Measurements from ENCODE around the gene MAPK10. TPM values are rescaled to one million over a fixed set of nuclear protein-coding genes. Genes with fewer than 3 reads are reported as not detected.

Gene MAPK10
- total and polyA plus RNA-seq, 2 of the 8 experiments (the other 6 are each of a cell fraction or from before 2014, with no cell fraction given): 2.5 to 3.1 TPM

DNA sequence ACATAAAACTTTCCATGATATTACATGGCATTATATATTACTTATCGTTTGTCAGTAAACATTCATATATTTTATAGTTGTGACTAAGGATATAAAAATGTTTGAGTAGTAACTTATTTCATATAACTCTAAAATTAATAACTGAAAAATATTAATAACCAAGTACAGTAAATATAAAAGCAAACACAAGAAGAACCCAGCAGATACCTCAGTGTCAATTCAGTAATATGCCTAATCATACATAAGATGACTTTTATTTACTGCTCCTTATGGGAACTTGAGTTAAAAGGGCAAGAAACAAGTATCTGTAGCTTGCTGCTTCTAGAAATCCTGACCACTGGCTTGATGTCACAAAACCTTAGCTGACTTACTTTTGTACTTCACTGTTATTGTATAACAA lies 28.4 kb upstream of the MAPK10 start:
- Histone ChIP-seq H3K79me1 (ENCODE audit: low read depth, low read length) (no peaks in the 10 kb centered on the region), H3K14ac (ENCODE audit: insufficient read length) (no peak overlapping the region), H3K23ac (ENCODE audit: insufficient read length) (no peak overlapping the region), H4K91ac (replicated peaks; ENCODE audit: insufficient read length, low read length) (no peak overlapping the region), H2BK12ac (ENCODE audit: low read depth, low read length) (no peak overlapping the region), H3K36me3 (ENCODE audit: control insufficient read depth in 2 of 4, insufficient read depth in 4 of 4, low read length in 3 of 4) (no peaks in the 10 kb centered on the region), H2BK5ac (ENCODE audit: low read depth, low read length) (no peak overlapping the region), H2BK15ac (ENCODE audit: low read length) (no peak overlapping the region), H3K9me3 (ENCODE audit: insufficient read depth in 2 of 2, low read depth in 1 of 2, low read length in 1 of 2) (no peaks in the 10 kb centered on the region), H3K4me1 (replicated peaks in 1 of 4; ENCODE audit: control insufficient read depth in 3 of 4, insufficient read depth in 4 of 4, low read length in 3 of 4) (peaks cover 0 to 5% (median 4%) of the 10 kb centered on the region in 4 experiments; a peak in 3 of 7 replicates), H4K5ac (ENCODE audit: insufficient read length, low read depth, low read length) (no peak overlapping the region), H4K20me1 (replicated peaks in 1 of 2; ENCODE audit: control insufficient read depth in 1 of 2, insufficient read depth in 2 of 2, low read length in 2 of 2) (no peaks in the 10 kb centered on the region), H2BK20ac (ENCODE audit: low read length) (no peak overlapping the region), H3K4ac (replicated peaks; ENCODE audit: insufficient read length, low read depth, low read length) (no peak overlapping the region), H2AFZ (ENCODE audit: low read length) (no peak overlapping the region), H3K4me3 (ENCODE audit: extremely low read depth in 1 of 4, insufficient read depth in 2 of 4, low read depth in 3 of 4, low read length in 4 of 4) (no peak overlapping the region), H3K9ac (replicated peaks in 1 of 4; ENCODE audit: extremely low read depth in 1 of 4, low read depth in 3 of 4, low read length in 3 of 4) (no peak overlapping the region), H3K79me2 (ENCODE audit: control insufficient read depth in 1 of 2, insufficient read depth in 2 of 2, low read length in 2 of 2) (no peaks in the 10 kb centered on the region), H3K4me2 (ENCODE audit: insufficient read depth in 1 of 2, low read depth in 2 of 2, low read length in 2 of 2) (no peak overlapping the region), H3K23me2 (ENCODE audit: low read depth, low read length) (no peaks in the 10 kb centered on the region), H3K56ac (replicated peaks; ENCODE audit: insufficient read length, low read depth, low read length) (no peak overlapping the region), H3K27ac (ENCODE audit: low read depth, low read length) (no peak overlapping the region), H3K27me3 (replicated peaks in 1 of 4; ENCODE audit: control insufficient read depth in 3 of 4, extremely low read depth in 1 of 4, insufficient read depth in 3 of 4, low read length in 3 of 4) (no peaks in the 10 kb centered on the region), H2AK5ac (ENCODE audit: low read depth, low read length) (no peak overlapping the region), H4K8ac (ENCODE audit: extremely low read depth, insufficient read depth, low read length) (no peak overlapping the region), H3K18ac (ENCODE audit: extremely low read depth, low read length) (no peak overlapping the region), H2BK120ac (replicated peaks; ENCODE audit: low read depth, low read length) (no peak overlapping the region)
- ChIA-PET POLR2A (ENCODE audit: partially characterized antibody) (no interaction called here), CTCF (ENCODE audit: partially characterized antibody) (no interaction called here)
- 100% methylated on average over 1 of the region's 1 CpG; no CpG with 5 or more reads in 1 of the 2 experiments for WGBS, 2 experiments (ENCODE audit: extremely low coverage in 1 of 2, insufficient coverage in 1 of 2, insufficient read length in 1 of 2, insufficient replicate concordance in 2 of 2, low coverage in 1 of 2, low lambda C conversion rate in 2 of 2, missing lambda C conversion rate in 1 of 2)
- FAIRE-seq (no peak), DNase-seq (ENCODE audit: low read depth in 1 of 2, low spot score in 2 of 2) (no peak)
- TF ChIP-seq POLR2AphosphoS5 (IDR thresholded peaks at IDR 0.05; ENCODE audit: low read depth, low read length) (no peak), KDM1A (IDR thresholded peaks at IDR 0.05; ENCODE audit: borderline replicate concordance, low read length) (no peak), TAF7 (optimal IDR thresholded peaks at IDR 0.05; ENCODE audit: borderline replicate concordance, low read depth, low read length) (no peak), MAX (IDR thresholded peaks at IDR 0.05) (no peak), JUN (IDR thresholded peaks at IDR 0.05; ENCODE audit: low read depth, low read length) (no peak), ATF3 (IDR thresholded peaks at IDR 0.05; ENCODE audit: insufficient read depth, low read depth, low read length) (no peak), RBBP5 (IDR thresholded peaks at IDR 0.05; ENCODE audit: borderline replicate concordance, low read depth, low read length) (no peak), CREB1 (IDR thresholded peaks at IDR 0.05) (no peak), SIRT6 (IDR thresholded peaks at IDR 0.05; ENCODE audit: low read length) (no peak), ATF2 (IDR thresholded peaks at IDR 0.05; ENCODE audit: low read length) (no peak), NANOG (IDR thresholded peaks at IDR 0.05; ENCODE audit: insufficient read depth, low read depth, low read length, poor library complexity, severe bottlenecking) (no peak), TAF1 (IDR thresholded peaks at IDR 0.05; ENCODE audit: low read depth, low read length) (no peak), ZNF274 (IDR thresholded peaks at IDR 0.05; ENCODE audit: borderline replicate concordance, extremely low read depth, low read length) (no peak)
